PC-3 (cell line): Measurements from ENCODE around the gene RABGAP1L. TPM values are rescaled to one million over a fixed set of nuclear protein-coding genes. Genes with fewer than 3 reads are reported as not detected.
"Not testable (repeated sequence)": the region's sequence is repeated elsewhere in the genome, so short reads cannot be mapped to it uniquely, and the experiment has no call there.

Experiments
- ATAC-seq: fragments of 200-7000 bp; cut with Tn5 transposase; 2 replicates; pipeline ENCODE4 v1.9.1; 2020; ENCODE audit warnings: mild to moderate bottlenecking, moderate library complexity
- BruUV-seq: library from RNA; stranded (reverse); fragments of 400-500 nt; replicated peaks from 2 replicates; lab custom pipeline; 2021; lab: Mats Ljungman, UMichigan
- CTCF ChIA-PET: fragments of 300-600 bp; sonication (Branson Sonifier 250); formaldehyde crosslinking; loops from one replicate; lab custom pipeline; 2022; ENCODE audit warnings: antibody characterized with exemption; lab: Charles Lee
- POLR2A ChIA-PET: fragments of 300-600 bp; sonication (Branson Sonifier 250); formaldehyde crosslinking; loops from one replicate; lab custom pipeline; 2022; ENCODE audit warnings: antibody characterized with exemption; ENCODE audit not compliant: unreplicated experiment; lab: Charles Lee
- DNase-seq: peaks from one replicate; pipeline ENCODE4 v3.0.0-alpha.2; 2015
- H2AFZ ChIP-seq: fragments of 300-600 bp; sonication (generic); 2 replicates; pipeline ENCODE4 v1.6.0; 2016; ENCODE audit warnings: antibody characterized with exemption, low read length
- H3F3A ChIP-seq: fragments of 300-600 bp; sonication (generic); one replicate; pipeline ENCODE4 v1.6.0; 2017; ENCODE audit warnings: antibody characterized with exemption, low read length, control low read depth, mild to moderate bottlenecking; ENCODE audit not compliant: unreplicated experiment
- H3K27ac ChIP-seq: fragments of 300-600 bp; sonication (generic); 2 replicates; pipeline ENCODE4 v1.5.1; 2016; ENCODE audit warnings: mild to moderate bottlenecking, low read length
- H3K27me3 ChIP-seq: fragments of 300-600 bp; sonication (generic); 2 replicates; pipeline ENCODE4 v1.6.1; 2016; ENCODE audit warnings: low read length, mixed read lengths
- H3K36me3 ChIP-seq: fragments of 300-600 bp; sonication (generic); 2 replicates; pipeline ENCODE4 v1.6.1; 2016; ENCODE audit warnings: low read depth, mixed run types, low read length, mixed read lengths
- H3K4me1 ChIP-seq: fragments of 300-600 bp; sonication (generic); 2 replicates; pipeline ENCODE4 v1.5.1; 2016; ENCODE audit warnings: low read length; ENCODE audit not compliant: insufficient read depth
- H3K4me2 ChIP-seq: fragments of 300-600 bp; sonication (generic); 2 replicates; pipeline ENCODE4 v1.6.0; 2016; ENCODE audit warnings: low read length
- H3K4me3 ChIP-seq: fragments of 300-600 bp; sonication (generic); 2 replicates; pipeline ENCODE4 v1.5.1; 2016; ENCODE audit warnings: mild to moderate bottlenecking, low read length, mixed read lengths
- H3K79me2 ChIP-seq: fragments of 300-600 bp; sonication (generic); 2 replicates; pipeline ENCODE4 v1.6.1; 2017; ENCODE audit warnings: low read length, mixed read lengths
- H3K9ac ChIP-seq: fragments of 300-600 bp; sonication (generic); 2 replicates; pipeline ENCODE4 v1.6.0; 2016; ENCODE audit warnings: mild to moderate bottlenecking, low read length
- H3K9me2 ChIP-seq: fragments of 300-600 bp; sonication (generic); replicated peaks from 2 replicates; pipeline ENCODE4 v1.6.1; 2016; ENCODE audit warnings: mixed run types, low read length, mixed read lengths
- H3K9me3 ChIP-seq: fragments of 300-600 bp; sonication (generic); 2 replicates; pipeline ENCODE4 v1.6.1; 2016; ENCODE audit warnings: low read length, mixed read lengths
- H4K20me1 ChIP-seq: fragments of 300-600 bp; sonication (generic); 2 replicates; pipeline ENCODE4 v1.6.1; 2016; ENCODE audit warnings: low read length, mixed read lengths
- EZH2 ChIP-seq: fragments of 300-600 bp; sonication (generic); IDR thresholded peaks from one replicate; pipeline ENCODE4 v1.6.1; 2017; ENCODE audit warnings: antibody characterized with exemption, mild to moderate bottlenecking, low read length; ENCODE audit not compliant: unreplicated experiment
- EZH2phosphoT487 ChIP-seq: fragments of 300-600 bp; sonication (generic); IDR thresholded peaks from 2 replicates; pipeline ENCODE4 v1.6.1; 2018; ENCODE audit warnings: mild to moderate bottlenecking, antibody characterized with exemption, low read length, borderline replicate concordance
- intact Hi-C: fragments of 100-400 bp; cut with micrococcal nuclease; formaldehyde crosslinking; loops from 2 replicates; pipeline ENCODE4 v1.9.0; 2023
- total RNA-seq: library from RNA; depleted of rRNA; stranded (reverse); fragments of >200 nt; gene quantifications from 2 replicates; pipeline ENCODE4 v1.2.3, GENCODE V29; 2014
- TF ChIP-seq, protein P1 (sequence below): fragments of 300-600 bp; sonication (generic); conservative IDR thresholded peaks from 2 replicates; pipeline ENCODE4 v1.5.1; 2017; ENCODE audit warnings: antibody characterized with exemption, low read depth, mild to moderate bottlenecking, low read length

The RABGAP1L gene
- total RNA-seq, 1 experiment from 2014 or later: 24.4 TPM

- intact Hi-C loops: no loop called here
- Histone ChIP-seq H3K4me3 (no peak overlapping the region), H3K4me1 (no peaks in the 10 kb centered on the region), H3K27me3 (no peaks in the 10 kb centered on the region), H4K20me1 (no peaks in the 10 kb centered on the region), H3K9me2 (no peaks in the 10 kb centered on the region), H3F3A (no peaks in the 10 kb centered on the region), H3K79me2 (no peaks in the 10 kb centered on the region), H3K36me3 (no peaks in the 10 kb centered on the region), H3K9me3 (no peaks in the 10 kb centered on the region), H2AFZ (no peak overlapping the region), H3K9ac (no peak overlapping the region), H3K27ac (no peak overlapping the region), H3K4me2 (no peak overlapping the region)
- DNase-seq (no peak), ATAC-seq (no peak)
- TF ChIP-seq, protein P1, sequence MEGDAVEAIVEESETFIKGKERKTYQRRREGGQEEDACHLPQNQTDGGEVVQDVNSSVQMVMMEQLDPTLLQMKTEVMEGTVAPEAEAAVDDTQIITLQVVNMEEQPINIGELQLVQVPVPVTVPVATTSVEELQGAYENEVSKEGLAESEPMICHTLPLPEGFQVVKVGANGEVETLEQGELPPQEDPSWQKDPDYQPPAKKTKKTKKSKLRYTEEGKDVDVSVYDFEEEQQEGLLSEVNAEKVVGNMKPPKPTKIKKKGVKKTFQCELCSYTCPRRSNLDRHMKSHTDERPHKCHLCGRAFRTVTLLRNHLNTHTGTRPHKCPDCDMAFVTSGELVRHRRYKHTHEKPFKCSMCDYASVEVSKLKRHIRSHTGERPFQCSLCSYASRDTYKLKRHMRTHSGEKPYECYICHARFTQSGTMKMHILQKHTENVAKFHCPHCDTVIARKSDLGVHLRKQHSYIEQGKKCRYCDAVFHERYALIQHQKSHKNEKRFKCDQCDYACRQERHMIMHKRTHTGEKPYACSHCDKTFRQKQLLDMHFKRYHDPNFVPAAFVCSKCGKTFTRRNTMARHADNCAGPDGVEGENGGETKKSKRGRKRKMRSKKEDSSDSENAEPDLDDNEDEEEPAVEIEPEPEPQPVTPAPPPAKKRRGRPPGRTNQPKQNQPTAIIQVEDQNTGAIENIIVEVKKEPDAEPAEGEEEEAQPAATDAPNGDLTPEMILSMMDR: no peak
- TF ChIP-seq EZH2: no peak
- no peak for TF ChIP-seq EZH2phosphoT487
- CTCF ChIA-PET: no interaction called here
- POLR2A ChIA-PET: no interaction called here
- no TSS peak for BruUV-seq
Observed at GRCh38 chr1:174142836-174143235, 16.5 kb upstream of the RABGAP1L start.

DNA sequence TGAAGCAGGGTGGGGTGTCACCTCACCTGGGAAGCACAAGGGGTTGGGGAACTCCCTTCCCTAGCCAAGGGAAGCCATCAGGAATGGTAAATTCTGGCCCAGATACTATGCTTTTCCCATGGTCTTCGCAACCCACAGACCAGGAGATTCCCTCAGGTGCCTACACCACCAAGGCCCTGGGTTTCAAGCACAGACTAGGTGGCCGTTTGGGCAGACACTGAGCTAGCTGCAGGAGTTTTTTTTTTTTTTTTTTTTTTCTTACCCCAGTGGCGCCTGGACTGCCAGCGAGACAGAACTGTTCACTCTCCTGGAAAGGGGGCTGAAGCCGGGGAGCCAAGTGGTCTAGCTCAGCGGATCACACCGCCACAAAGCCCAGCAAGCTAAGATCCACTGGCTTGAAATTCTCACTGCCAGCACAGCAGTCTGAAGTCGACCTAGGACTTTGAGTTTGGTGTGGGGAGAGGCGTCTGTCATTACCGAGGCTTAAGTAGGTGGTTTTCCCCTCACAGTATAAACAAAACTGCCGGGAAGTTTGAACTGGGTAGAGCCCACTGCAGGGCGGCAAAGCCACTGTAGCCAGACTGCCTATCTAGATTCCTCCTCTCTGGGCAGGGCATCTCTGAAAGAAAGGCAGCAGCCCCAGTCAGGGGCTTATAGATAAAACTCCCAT is 15.5 kb upstream of the RABGAP1L start:
- H3K27ac ChIP-seq, H3K9me2 ChIP-seq, H3K9me3 ChIP-seq, POLR2A ChIA-PET, H3F3A ChIP-seq, H3K4me1 ChIP-seq, ATAC-seq, intact Hi-C loops, H3K79me2 ChIP-seq, CTCF ChIA-PET, DNase-seq, H2AFZ ChIP-seq, H3K27me3 ChIP-seq, BruUV-seq, H3K4me3 ChIP-seq, H3K36me3 ChIP-seq, H3K4me2 ChIP-seq, H4K20me1 ChIP-seq, H3K9ac ChIP-seq: not testable (repeated sequence)

- H3K27ac ChIP-seq, H3K79me2 ChIP-seq, H3K36me3 ChIP-seq, H3K4me1 ChIP-seq, H3K27me3 ChIP-seq, H2AFZ ChIP-seq, ATAC-seq, DNase-seq, H3K4me3 ChIP-seq, H3K9ac ChIP-seq, H3K4me2 ChIP-seq, POLR2A ChIA-PET, H3F3A ChIP-seq, CTCF ChIA-PET, BruUV-seq, H3K9me3 ChIP-seq, H4K20me1 ChIP-seq, intact Hi-C loops, H3K9me2 ChIP-seq: not testable (repeated sequence)
Observed at GRCh38 chr1:174144397-174144783, 14.9 kb upstream of the RABGAP1L start.

DNA sequence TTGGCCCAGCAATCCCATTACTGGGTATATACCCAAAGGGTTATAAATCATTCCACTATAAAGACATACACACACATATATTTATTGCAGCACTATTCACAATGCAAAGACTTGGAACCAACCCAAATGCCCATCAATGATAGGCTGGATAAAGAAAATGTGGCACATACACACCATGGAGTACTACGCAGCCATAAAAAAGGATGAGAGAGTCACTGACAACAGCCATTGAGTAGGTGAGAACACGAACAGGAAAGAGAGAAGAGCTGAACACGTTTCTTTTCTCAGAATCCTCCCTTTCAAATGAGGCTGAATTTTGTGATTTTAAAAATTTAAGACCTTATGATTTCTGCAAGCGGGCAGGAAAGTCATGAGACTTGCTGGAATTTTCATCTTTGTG is 10.1 kb upstream of the RABGAP1L start:
- POLR2A ChIA-PET: no interaction called here
- Histone ChIP-seq H3K27me3 (no peaks in the 10 kb centered on the region), H3K9me3 (no peaks in the 10 kb centered on the region), H2AFZ (no peak overlapping the region), H3K9ac (no peak overlapping the region), H3F3A (no peaks in the 10 kb centered on the region), H3K27ac (no peak overlapping the region), H3K9me2 (no peaks in the 10 kb centered on the region), H3K4me2 (no peak overlapping the region), H3K36me3 (no peaks in the 10 kb centered on the region), H3K4me3 (no peak overlapping the region), H3K79me2 (no peaks in the 10 kb centered on the region), H3K4me1 (peaks cover 22% of the 10 kb centered on the region), H4K20me1 (no peaks in the 10 kb centered on the region)
- intact Hi-C loops: no loop called here
- no peak for DNase-seq
- no TSS peak for BruUV-seq
- TF ChIP-seq EZH2phosphoT487: no peak
- TF ChIP-seq, protein P1: no peak
- TF ChIP-seq EZH2: no peak
- no peak for ATAC-seq
- CTCF ChIA-PET: no interaction called here
